Prostate gland (tissue), 2 donors: ENCODE measurements around the gene MAB21L2.

Experiments used
- POLR2AphosphoS5 ChIP-seq: sonication (generic); formaldehyde crosslinking; IDR thresholded peaks from one replicate; pipeline ENCODE4 v1.6.1; 2017; ENCODE audit warnings: antibody characterized with exemption
- TF ChIP-seq, protein P1 (sequence below), 4 experiments: fragments of 200-600 bp in 2 of 4; fragments of 450-650 bp in 2 of 4; sonication (generic) in 2 of 4; IDR thresholded peaks; 1 replicate in 3 of 4; 2 replicates in 1 of 4; pipeline ENCODE4 v1.5.1; 2016 to 2019; ENCODE audit warnings: antibody characterized with exemption in 4 of 4, mild to moderate bottlenecking in 2 of 4, moderate library complexity in 2 of 4

GRCh38 chr4:150562250-150562649, 19.7 kb upstream of the MAB21L2 start:
- TF ChIP-seq, protein P1, sequence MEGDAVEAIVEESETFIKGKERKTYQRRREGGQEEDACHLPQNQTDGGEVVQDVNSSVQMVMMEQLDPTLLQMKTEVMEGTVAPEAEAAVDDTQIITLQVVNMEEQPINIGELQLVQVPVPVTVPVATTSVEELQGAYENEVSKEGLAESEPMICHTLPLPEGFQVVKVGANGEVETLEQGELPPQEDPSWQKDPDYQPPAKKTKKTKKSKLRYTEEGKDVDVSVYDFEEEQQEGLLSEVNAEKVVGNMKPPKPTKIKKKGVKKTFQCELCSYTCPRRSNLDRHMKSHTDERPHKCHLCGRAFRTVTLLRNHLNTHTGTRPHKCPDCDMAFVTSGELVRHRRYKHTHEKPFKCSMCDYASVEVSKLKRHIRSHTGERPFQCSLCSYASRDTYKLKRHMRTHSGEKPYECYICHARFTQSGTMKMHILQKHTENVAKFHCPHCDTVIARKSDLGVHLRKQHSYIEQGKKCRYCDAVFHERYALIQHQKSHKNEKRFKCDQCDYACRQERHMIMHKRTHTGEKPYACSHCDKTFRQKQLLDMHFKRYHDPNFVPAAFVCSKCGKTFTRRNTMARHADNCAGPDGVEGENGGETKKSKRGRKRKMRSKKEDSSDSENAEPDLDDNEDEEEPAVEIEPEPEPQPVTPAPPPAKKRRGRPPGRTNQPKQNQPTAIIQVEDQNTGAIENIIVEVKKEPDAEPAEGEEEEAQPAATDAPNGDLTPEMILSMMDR (IDR thresholded peaks at IDR 0.05): no peak
- TF ChIP-seq POLR2AphosphoS5: no peak
